T-helper 1 cell treated with Interleukin-12 subunit alpha and Interleukin-12 subunit beta and Interleukin-4 antibody, amounts not matched to agents 30 ng/mL and 1 ng/mL, for 36 hours (primary cell): ENCODE data around the gene DHRS3. TPM values are rescaled to one million over a fixed set of nuclear protein-coding genes. Genes with fewer than 3 reads are reported as not detected.
"Not testable (repeated sequence)": the region's sequence is repeated elsewhere in the genome, so short reads cannot be mapped to it uniquely, and the experiment has no call there.

Experiments used
- intact Hi-C: fragments of 100-400 bp; cut with micrococcal nuclease; formaldehyde crosslinking; loops from one replicate; pipeline ENCODE4 v1.15.1; 2024
- total RNA-seq: library from RNA; stranded (reverse); gene quantifications from 2 replicates; pipeline ENCODE4 v1.2.3, GENCODE V29; 2022

The DHRS3 gene
- total RNA-seq, 1 donor from 2014 or later: 79.5 TPM

- intact Hi-C loops: no loop called here
Observed at GRCh38 chr1:12525311-12526181, 92.5 kb downstream of the DHRS3 start.

DNA sequence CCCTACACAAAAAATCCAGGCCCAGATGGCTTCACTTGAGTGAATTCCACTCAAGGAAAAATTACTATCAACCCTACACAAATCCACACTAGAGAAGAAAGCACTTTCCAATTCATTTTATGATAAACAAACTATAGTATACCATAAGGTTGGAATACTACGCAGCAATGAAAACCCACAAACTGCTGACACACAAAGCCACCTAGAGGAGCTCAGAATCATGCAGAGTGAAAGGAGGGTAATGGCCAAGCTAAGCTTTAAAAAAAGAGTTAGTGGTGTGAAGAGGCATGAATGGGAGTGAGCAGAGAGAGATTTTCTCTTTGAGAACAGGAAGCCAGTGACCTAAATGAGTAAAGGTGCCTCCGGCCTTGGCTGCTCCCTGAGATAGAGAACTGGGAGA lies 93.7 kb downstream of the DHRS3 start:
- intact Hi-C loops: no loop called here

DNA sequence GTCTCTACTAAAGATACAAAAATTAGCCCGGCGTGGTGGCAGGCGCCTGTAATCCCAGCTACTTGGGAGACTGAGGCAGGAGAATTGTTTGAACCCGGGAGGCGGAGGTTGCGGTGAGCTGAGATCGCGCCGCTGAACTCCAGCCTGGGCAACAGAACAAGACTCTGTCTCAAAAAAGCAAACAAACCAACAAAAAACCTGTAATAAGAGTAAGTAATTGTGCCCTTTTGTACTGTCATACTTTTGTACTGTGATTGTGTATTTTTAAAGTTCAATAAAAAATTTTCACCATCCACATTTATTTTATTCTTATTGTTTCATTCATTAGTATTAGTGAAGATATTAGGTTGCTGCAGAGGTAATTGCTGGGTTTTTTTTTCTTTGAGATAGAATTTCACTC lies 95.2 kb downstream of the DHRS3 start:
- intact Hi-C loops: not testable (repeated sequence)

DNA sequence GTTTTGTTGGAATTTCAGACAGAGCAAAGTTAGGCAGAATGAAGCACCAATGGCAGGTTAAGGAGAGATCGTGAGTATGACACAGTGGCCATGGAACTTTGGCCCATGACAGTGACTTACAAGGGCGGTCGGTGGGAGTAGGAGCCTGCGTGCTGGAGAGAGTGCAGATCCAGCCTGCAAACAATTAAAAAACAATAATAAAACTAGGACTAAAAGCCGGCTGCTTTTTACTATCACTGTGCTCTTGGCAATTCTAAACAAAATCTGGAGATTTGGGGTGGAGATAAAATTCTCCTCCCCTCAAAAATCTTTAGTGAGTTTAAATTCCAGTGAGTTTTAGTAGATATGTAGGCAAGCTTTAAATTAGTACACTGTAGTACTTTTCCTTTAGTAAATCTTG lies 96.9 kb downstream of the DHRS3 start:
- intact Hi-C loops: no loop called here

DNA sequence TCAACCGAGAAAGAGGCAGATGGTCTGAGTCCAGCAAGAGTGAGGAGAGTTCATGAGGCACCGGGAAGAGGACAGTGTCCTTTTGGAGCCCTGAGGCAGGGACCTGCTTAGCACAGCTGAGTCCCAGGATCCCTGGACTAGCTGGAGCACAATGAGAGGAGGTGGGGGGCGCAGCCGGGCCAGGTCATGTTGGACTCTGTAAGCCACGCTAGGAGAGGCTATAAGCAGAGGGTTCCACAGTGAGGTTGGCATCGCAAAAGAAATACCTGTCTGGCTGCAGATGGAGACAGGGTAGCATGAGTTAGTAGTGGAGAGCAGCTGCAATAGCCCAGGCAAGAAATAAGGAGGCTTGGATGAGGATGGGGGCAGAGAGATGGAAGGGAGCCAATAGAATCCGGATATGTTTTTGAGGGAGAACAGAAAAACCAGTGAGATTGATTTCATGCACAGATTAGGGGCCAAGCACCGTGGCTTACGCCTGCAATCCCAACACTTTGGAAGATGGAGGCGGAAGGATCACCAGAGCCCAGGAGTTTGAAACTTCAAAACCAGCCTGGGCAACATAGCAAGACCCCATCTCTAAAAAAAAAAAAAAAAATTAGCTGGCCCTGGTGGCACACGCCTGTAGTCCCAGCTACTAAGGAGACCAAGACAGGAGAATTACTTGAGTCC lies 98.2 kb downstream of the DHRS3 start:
- intact Hi-C loops: no loop called here

GRCh38 chr1:12518931-12519692 lies 98.9 kb downstream of the DHRS3 start:
- intact Hi-C loops: no loop called here

Other genes starting within 250 kb of the DHRS3 start
- gene AADACL4, start 25.9 kb upstream of the DHRS3 start, total RNA-seq: not detected in 2 replicates
- gene AADACL3, start 97.9 kb upstream of the DHRS3 start, total RNA-seq: not detected in 2 replicates
- not detected in 2 replicates for gene CFAP107, start 128.0 kb upstream of the DHRS3 start, total RNA-seq
- gene PRAMEF12, start 155.5 kb upstream of the DHRS3 start, total RNA-seq: not detected in 2 replicates
- gene PRAMEF1, start 173.2 kb upstream of the DHRS3 start, total RNA-seq: not detected in 2 replicates
- gene PRAMEF11, start 213.2 kb upstream of the DHRS3 start, total RNA-seq: not detected in 2 replicates
- gene HNRNPCL1, start 230.5 kb upstream of the DHRS3 start, total RNA-seq: not detected in 2 replicates
- not detected in 2 replicates for gene PRAMEF2, start 238.9 kb upstream of the DHRS3 start, total RNA-seq